CD4-positive, alpha-beta T cell (primary cell): ENCODE results near the gene ADGRG3. TPM values are rescaled to one million over a fixed set of nuclear protein-coding genes. Genes with fewer than 3 reads are reported as not detected.

Experiments
- ATAC-seq: fragments of 200-7000 bp; cut with Tn5 transposase; one replicate; pipeline ENCODE4 v1.10.0; 2022; ENCODE audit warnings: mild to moderate bottlenecking; ENCODE audit not compliant: poor library complexity
- CTCF ChIA-PET: fragments of 350-600 bp; sonication (Branson Sonifier 250); formaldehyde crosslinking; loops from one replicate; lab custom pipeline; 2021; ENCODE audit warnings: antibody characterized with exemption, inconsistent platforms; lab: Charles Lee
- POLR2A ChIA-PET: fragments of 350-600 bp; sonication (Branson Sonifier 250); formaldehyde crosslinking; loops from one replicate; lab custom pipeline; 2021; ENCODE audit warnings: antibody characterized with exemption, inconsistent platforms; lab: Charles Lee
- DNase-seq, 14 experiments: peaks; one replicate each; pipeline ENCODE4 v3.0.0-alpha.2; 2013 to 2020; ENCODE audit warnings: mixed read lengths in 2 of 14
- H3K27ac ChIP-seq, 2 donors: one replicate each; pipeline versions ENCODE4 v1.5.1 to v1.7.0; 2013; ENCODE audit warnings: low read length in 2 of 2, low read depth in 1 of 2, mild to moderate bottlenecking in 1 of 2
- H3K27me3 ChIP-seq, 2 experiments: 1 replicate in 1 of 2; 2 replicates in 1 of 2; pipeline versions ENCODE4 v1.6.1 to v1.7.0; 2013; ENCODE audit warnings: low read length in 2 of 2, control low read depth in 1 of 2, mild to moderate bottlenecking in 1 of 2, moderate library complexity in 1 of 2; ENCODE audit not compliant: insufficient read depth in 2 of 2, control insufficient read depth in 1 of 2
- H3K36me3 ChIP-seq: one replicate; pipeline ENCODE4 v1.6.1; 2013; ENCODE audit warnings: low read length, control low read depth; ENCODE audit not compliant: insufficient read depth
- H3K4me1 ChIP-seq: one replicate; pipeline ENCODE4 v1.6.1; 2013; ENCODE audit warnings: low read length, control low read depth; ENCODE audit not compliant: insufficient read depth
- H3K4me3 ChIP-seq: one replicate; pipeline ENCODE4 v1.5.1; 2013; ENCODE audit warnings: mild to moderate bottlenecking, low read length, moderate library complexity
- H3K9me3 ChIP-seq, 2 experiments: 1 replicate in 1 of 2; 2 replicates in 1 of 2; pipeline versions ENCODE4 v1.6.1 to v1.7.0; 2013; ENCODE audit warnings: low read length in 2 of 2, mild to moderate bottlenecking in 2 of 2, control low read depth in 1 of 2, moderate library complexity in 1 of 2; ENCODE audit not compliant: control insufficient read depth in 1 of 2, insufficient read depth in 1 of 2
- H3K27ac Mint-ChIP-seq: one replicate; pipeline ENCODE4 v1.8.0; 2020; ENCODE audit warnings: mixed read lengths
- H3K27me3 Mint-ChIP-seq: one replicate; pipeline ENCODE4 v1.8.0; 2021; ENCODE audit warnings: mixed read lengths
- H3K36me3 Mint-ChIP-seq: one replicate; pipeline ENCODE4 v1.8.0; 2021; ENCODE audit warnings: low read depth, mixed read lengths
- H3K4me1 Mint-ChIP-seq: one replicate; pipeline ENCODE4 v1.8.0; 2021; ENCODE audit warnings: low read depth, mixed read lengths
- H3K4me3 Mint-ChIP-seq: one replicate; pipeline ENCODE4 v1.8.0; 2020; ENCODE audit warnings: mild to moderate bottlenecking, mixed read lengths
- H3K9me3 Mint-ChIP-seq: one replicate; pipeline ENCODE4 v1.8.0; 2020; ENCODE audit warnings: mixed read lengths
- CTCF ChIP-seq: fragments of 200-600 bp; IDR thresholded peaks from one replicate; pipeline ENCODE4 v1.8.0; 2022; ENCODE audit warnings: antibody characterized with exemption, mild to moderate bottlenecking
- intact Hi-C, 2 experiments: fragments of 100-400 bp; cut with DNase I in 1 of 2; cut with micrococcal nuclease in 1 of 2; formaldehyde crosslinking; loops; one replicate each; pipeline versions ENCODE4 v1.15.1 to v1.9.0; 2023 to 2025; cut with DNase I, micrococcal nuclease
- total RNA-seq, 174 experiments: library from RNA in 2 of 174; stranded (reverse) in 2 of 174; gene quantifications; one replicate each; pipeline ENCODE4 v1.2.3 and lab custom pipeline; 2021 to 2026

Gene ADGRG3
- total RNA-seq, 2 experiments from 2014 or later, result 0.28 TPM; not detected in 1

- no peaks in the 10 kb centered on the region for H3K9me3 ChIP-seq
- no peak for TF ChIP-seq CTCF
- ATAC-seq, result no peak
- H3K9me3 Mint-ChIP-seq, result no peaks in the 10 kb centered on the region
- intact Hi-C loops, result loop anchor here in 1 of 2 experiments (5.0 to 10.0 kb wide), 2 partner anchors 344 to 358 kb away; partner anchors contain the start of genes USB1 and ZNF319
- H3K36me3 ChIP-seq, result no peaks in the 10 kb centered on the region
- no peak overlapping the region for H3K27ac ChIP-seq
- H3K4me1 Mint-ChIP-seq, result peaks cover 25% of the 10 kb centered on the region
- H3K27me3 Mint-ChIP-seq, result no peaks in the 10 kb centered on the region
- H3K36me3 Mint-ChIP-seq, result no peaks in the 10 kb centered on the region
- H3K4me3 Mint-ChIP-seq, result no peak overlapping the region
- no peak overlapping the region for H3K4me3 ChIP-seq
- no peaks in the 10 kb centered on the region for H3K27me3 ChIP-seq
- peaks cover 37% of the 10 kb centered on the region for H3K4me1 ChIP-seq
- ChIA-PET CTCF (no interaction called here), POLR2A (interaction anchor here (1.3 kb wide), 1 partner anchor 45 kb away, joined by 3 read pairs; no protein-coding TSS in a partner anchor)
- peak in 1 of 14 experiments; percentile 71 for DNase-seq
- H3K27ac Mint-ChIP-seq, result no peak overlapping the region
Observed at GRCh38 chr16:57646388-57647039, 21.6 kb upstream of the ADGRG3 start.

- CTCF ChIA-PET, result no interaction called here
- H3K36me3 Mint-ChIP-seq, result no peaks in the 10 kb centered on the region
- H3K27me3 Mint-ChIP-seq, result no peaks in the 10 kb centered on the region
- Histone ChIP-seq H3K36me3 (no peaks in the 10 kb centered on the region), H3K4me1 (peaks cover 45% of the 10 kb centered on the region), H3K27me3 (no peaks in the 10 kb centered on the region), H3K4me3 (no peak overlapping the region), H3K9me3 (no peaks in the 10 kb centered on the region), H3K27ac (no peak overlapping the region)
- DNase-seq (no peak), ATAC-seq (no peak)
- H3K27ac Mint-ChIP-seq, result no peak overlapping the region
- H3K4me1 Mint-ChIP-seq, result peaks cover 31% of the 10 kb centered on the region
- H3K9me3 Mint-ChIP-seq, result no peaks in the 10 kb centered on the region
- no peak overlapping the region for H3K4me3 Mint-ChIP-seq
- TF ChIP-seq CTCF, result no peak
- POLR2A ChIA-PET, result interaction anchor here (1.1 to 1.3 kb wide), 2 partner anchors 46 to 70 kb away, joined by 3 to 4 read pairs; no protein-coding TSS in a partner anchor
- intact Hi-C loops, result loop anchor here in 1 of 2 experiments (5.0 to 10.0 kb wide), 2 partner anchors 345 to 357 kb away; partner anchors contain the start of genes USB1 and ZNF319
Observed at GRCh38 chr16:57647136-57647875, 20.8 kb upstream of the ADGRG3 start.

GRCh38 chr16:57648125-57648524 lies 20.0 kb upstream of the ADGRG3 start:
- ChIA-PET CTCF (interaction anchor here (1.5 kb wide), 1 partner anchor 56 kb away, joined by 5 read pairs; no protein-coding TSS in a partner anchor), POLR2A (interaction anchor here (1.1 kb wide), 1 partner anchor 71 kb away, joined by 4 read pairs; no protein-coding TSS in a partner anchor)
- H3K9me3 Mint-ChIP-seq, result no peaks in the 10 kb centered on the region
- no peaks in the 10 kb centered on the region for H3K9me3 ChIP-seq
- H3K4me3 Mint-ChIP-seq, result no peak overlapping the region
- H3K4me3 ChIP-seq, result no peak overlapping the region
- H3K27ac ChIP-seq, result no peak overlapping the region
- no peaks in the 10 kb centered on the region for H3K27me3 Mint-ChIP-seq
- H3K36me3 ChIP-seq, result no peaks in the 10 kb centered on the region
- peaks cover 51% of the 10 kb centered on the region for H3K4me1 ChIP-seq
- peaks cover 27% of the 10 kb centered on the region for H3K4me1 Mint-ChIP-seq
- no peaks in the 10 kb centered on the region for H3K27me3 ChIP-seq
- no peak overlapping the region for H3K27ac Mint-ChIP-seq
- ATAC-seq, result no peak
- intact Hi-C loops, result loop anchor here (2.0 to 10.0 kb wide), 3 partner anchors 45 to 357 kb away; partner anchors contain the start of genes USB1 (in 1 of the 2) and ZNF319 (in 1 of the 2)
- H3K36me3 Mint-ChIP-seq, result no peaks in the 10 kb centered on the region
- peak in 2 of 14 experiments; percentile 43 to 48 for DNase-seq
- TF ChIP-seq CTCF, result no peak
